Type B pancreatic cell (in vitro differentiated cells): Measurements from ENCODE around the gene CPE. TPM values are rescaled to one million over a fixed set of nuclear protein-coding genes. Genes with fewer than 3 reads are reported as not detected.

Experiments used
- DNase-seq: peaks from one replicate; pipeline ENCODE4 v3.0.0; 2021; ENCODE audit warnings: mixed read lengths; ENCODE audit not compliant: unreplicated experiment; ENCODE audit errors: extremely low spot score
- H3K27ac Mint-ChIP-seq: 2 replicates; pipeline ENCODE4 v1.8.0; 2021; ENCODE audit warnings: mild to moderate bottlenecking, mixed read lengths
- H3K27me3 Mint-ChIP-seq: 2 replicates; pipeline ENCODE4 v1.8.0; 2021; ENCODE audit warnings: mixed read lengths
- H3K36me3 Mint-ChIP-seq: 2 replicates; pipeline ENCODE4 v1.8.0; 2021; ENCODE audit warnings: mixed read lengths
- H3K4me1 Mint-ChIP-seq: one replicate; pipeline ENCODE4 v1.8.0; 2021; ENCODE audit warnings: mixed read lengths; ENCODE audit not compliant: unreplicated experiment
- H3K4me3 Mint-ChIP-seq: 2 replicates; pipeline ENCODE4 v1.8.0; 2021; ENCODE audit warnings: mild to moderate bottlenecking, mixed read lengths
- H3K9me3 Mint-ChIP-seq: 2 replicates; pipeline ENCODE4 v1.8.0; 2021; ENCODE audit warnings: mixed read lengths
- total RNA-seq: library from RNA; stranded (reverse); gene quantifications from 2 replicates; pipeline ENCODE4 v1.2.1, GENCODE V29; 2021; ENCODE audit warnings: low replicate concordance
- TF ChIP-seq, protein P1 (sequence below): fragments of 200-600 bp; sonication (generic); conservative IDR thresholded peaks from 2 replicates; pipeline ENCODE4 v1.5.0; 2021; ENCODE audit warnings: antibody characterized with exemption, mild to moderate bottlenecking

CPE gene
- total RNA-seq, 1 donor from 2014 or later, result 149 TPM

DNA sequence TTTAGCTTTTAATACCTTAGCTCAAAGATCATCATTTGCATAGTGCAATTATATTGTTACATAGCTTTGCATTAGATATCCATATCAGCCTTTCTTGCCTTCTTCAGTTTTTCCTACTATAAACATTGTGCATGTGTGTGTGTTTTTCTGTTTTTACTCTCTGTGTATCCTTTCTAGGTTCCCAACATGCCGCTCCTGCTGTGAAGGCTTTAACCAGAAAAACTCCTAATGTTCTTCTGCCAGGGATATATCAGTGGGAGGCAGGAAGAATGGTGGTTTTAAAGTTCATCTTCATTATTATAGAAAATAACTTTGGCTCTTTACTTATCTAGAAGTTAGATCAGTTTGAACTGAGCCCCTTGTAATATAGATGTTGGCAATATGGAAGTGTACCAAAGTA is 61.2 kb downstream of the CPE start:
- DNase-seq, result no peak
- H3K4me3 Mint-ChIP-seq, result peak overlapping the region; percentile 11
- TF ChIP-seq, protein P1, sequence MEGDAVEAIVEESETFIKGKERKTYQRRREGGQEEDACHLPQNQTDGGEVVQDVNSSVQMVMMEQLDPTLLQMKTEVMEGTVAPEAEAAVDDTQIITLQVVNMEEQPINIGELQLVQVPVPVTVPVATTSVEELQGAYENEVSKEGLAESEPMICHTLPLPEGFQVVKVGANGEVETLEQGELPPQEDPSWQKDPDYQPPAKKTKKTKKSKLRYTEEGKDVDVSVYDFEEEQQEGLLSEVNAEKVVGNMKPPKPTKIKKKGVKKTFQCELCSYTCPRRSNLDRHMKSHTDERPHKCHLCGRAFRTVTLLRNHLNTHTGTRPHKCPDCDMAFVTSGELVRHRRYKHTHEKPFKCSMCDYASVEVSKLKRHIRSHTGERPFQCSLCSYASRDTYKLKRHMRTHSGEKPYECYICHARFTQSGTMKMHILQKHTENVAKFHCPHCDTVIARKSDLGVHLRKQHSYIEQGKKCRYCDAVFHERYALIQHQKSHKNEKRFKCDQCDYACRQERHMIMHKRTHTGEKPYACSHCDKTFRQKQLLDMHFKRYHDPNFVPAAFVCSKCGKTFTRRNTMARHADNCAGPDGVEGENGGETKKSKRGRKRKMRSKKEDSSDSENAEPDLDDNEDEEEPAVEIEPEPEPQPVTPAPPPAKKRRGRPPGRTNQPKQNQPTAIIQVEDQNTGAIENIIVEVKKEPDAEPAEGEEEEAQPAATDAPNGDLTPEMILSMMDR, result no peak
- H3K9me3 Mint-ChIP-seq, result no peaks in the 10 kb centered on the region
- peak overlapping the region; percentile 12 for H3K27ac Mint-ChIP-seq
- H3K27me3 Mint-ChIP-seq, result peaks cover 5% of the 10 kb centered on the region
- peaks cover 19% of the 10 kb centered on the region for H3K4me1 Mint-ChIP-seq
- no peaks in the 10 kb centered on the region for H3K36me3 Mint-ChIP-seq

DNA sequence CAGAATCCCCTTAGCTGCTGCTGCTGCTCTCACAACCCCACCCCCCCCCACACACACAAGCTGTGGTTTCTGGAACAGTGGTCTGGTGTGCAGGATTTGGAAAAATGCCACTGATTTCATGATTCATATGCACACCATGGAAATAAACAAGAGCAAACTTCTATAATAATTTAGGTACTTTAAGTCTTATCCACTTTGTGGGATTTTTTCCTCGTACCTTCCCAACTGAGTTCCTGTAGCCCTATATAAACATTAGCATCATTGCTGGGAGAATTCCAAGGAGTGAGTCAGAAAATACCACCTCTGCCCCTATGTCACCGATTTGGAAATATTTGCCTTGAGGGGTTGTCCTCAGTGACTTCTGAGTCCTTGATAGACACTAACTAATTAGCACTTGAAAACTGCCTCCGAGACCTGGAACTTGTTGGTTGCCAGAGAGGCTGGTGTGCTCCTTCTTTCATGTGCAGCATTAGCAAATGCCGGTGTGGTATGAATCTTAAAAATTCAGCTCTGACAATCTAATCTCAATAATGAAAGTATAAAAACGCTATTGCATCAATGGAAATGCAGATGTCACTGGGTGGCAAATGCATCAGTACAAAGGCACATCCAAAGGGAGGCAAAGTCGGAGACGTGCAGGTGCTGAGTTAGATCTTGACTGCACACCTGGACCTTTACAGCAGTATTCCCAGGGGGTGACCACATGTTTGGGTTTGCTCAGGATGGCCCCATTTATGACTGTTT is 61.8 kb downstream of the CPE start:
- no peak for DNase-seq
- peak overlapping the region; percentile 12 for H3K27ac Mint-ChIP-seq
- no peak overlapping the region for H3K4me3 Mint-ChIP-seq
- H3K36me3 Mint-ChIP-seq, result no peaks in the 10 kb centered on the region
- H3K4me1 Mint-ChIP-seq, result peaks cover 19% of the 10 kb centered on the region
- no peaks in the 10 kb centered on the region for H3K9me3 Mint-ChIP-seq
- peaks cover 5% of the 10 kb centered on the region for H3K27me3 Mint-ChIP-seq
- TF ChIP-seq, protein P1, result no peak

DNA sequence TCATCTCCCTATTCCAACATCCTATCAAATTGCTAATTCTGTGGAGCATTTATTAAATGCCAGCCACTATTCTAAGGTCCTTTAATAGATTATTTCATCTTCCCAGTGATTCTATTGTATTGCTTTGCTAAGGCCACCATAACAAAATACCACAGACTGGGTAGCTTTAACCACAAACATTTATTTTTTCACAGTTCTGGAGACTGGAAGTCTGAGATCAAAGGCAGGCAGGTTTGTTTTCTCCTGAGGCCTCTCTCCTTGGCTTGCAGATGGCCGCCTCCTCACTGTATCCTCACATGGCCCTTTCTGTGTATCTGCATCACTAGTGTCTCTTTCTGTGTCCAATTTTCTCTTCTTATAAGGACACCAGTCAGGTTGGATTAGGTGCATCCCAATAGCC is 64.5 kb downstream of the CPE start:
- TF ChIP-seq, protein P1, result no peak
- Mint-ChIP-seq H3K4me3 (no peak overlapping the region), H3K9me3 (no peaks in the 10 kb centered on the region), H3K36me3 (no peaks in the 10 kb centered on the region), H3K4me1 (peaks cover 19% of the 10 kb centered on the region), H3K27me3 (peaks cover 5% of the 10 kb centered on the region), H3K27ac (no peak overlapping the region)
- no peak for DNase-seq

DNA sequence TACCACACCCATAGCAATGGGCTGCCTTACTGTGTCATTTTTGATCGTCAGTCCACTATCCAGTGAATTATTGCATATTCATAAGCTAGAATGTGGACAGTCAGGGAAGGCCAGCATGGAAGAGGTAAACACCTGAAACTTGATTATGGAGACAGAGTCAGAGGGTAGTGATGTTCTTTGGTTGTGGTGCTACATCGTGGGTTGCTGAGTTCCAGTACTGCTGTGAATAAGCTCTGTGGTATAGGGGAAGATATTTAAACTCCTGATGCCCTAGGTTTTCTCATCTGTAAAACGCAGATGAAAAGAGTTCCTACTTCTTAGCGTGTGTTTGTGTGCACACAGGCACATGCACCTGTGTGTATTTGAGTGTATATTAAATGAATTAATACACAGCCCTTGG is 69.9 kb downstream of the CPE start:
- TF ChIP-seq, protein P1, result no peak
- Mint-ChIP-seq H3K4me1 (no peaks in the 10 kb centered on the region), H3K36me3 (no peaks in the 10 kb centered on the region), H3K27me3 (no peaks in the 10 kb centered on the region), H3K9me3 (peaks cover 4% of the 10 kb centered on the region), H3K4me3 (no peak overlapping the region), H3K27ac (no peak overlapping the region)
- no peak for DNase-seq

DNA sequence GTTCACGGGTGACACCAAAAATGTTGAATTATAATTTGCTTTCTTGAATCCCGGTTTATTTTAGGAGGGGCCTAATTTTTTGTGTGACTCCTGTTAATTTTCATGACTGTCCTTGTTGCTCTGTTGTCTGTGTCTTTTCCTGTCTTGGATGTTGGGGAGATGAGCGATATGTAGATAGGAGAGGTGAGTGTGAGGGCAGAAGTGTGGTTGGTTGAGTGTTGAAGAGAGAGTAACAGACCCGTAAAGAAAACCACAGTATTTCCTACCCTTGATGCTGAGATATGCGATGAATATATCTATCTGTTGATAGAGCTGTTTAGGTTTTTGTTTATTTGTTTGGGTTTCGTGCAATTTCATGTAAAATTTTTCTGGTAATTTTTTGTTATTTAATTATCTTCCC is 70.5 kb downstream of the CPE start:
- Mint-ChIP-seq H3K36me3 (no peaks in the 10 kb centered on the region), H3K4me3 (no peak overlapping the region), H3K27ac (no peak overlapping the region), H3K4me1 (no peaks in the 10 kb centered on the region), H3K27me3 (no peaks in the 10 kb centered on the region), H3K9me3 (peaks cover 4% of the 10 kb centered on the region)
- no peak for DNase-seq
- TF ChIP-seq, protein P1, result no peak
